ENCODE data around the gene ZNF567.
"Not testable (repeated sequence)": the region's sequence is repeated elsewhere in the genome, so short reads cannot be mapped to it uniquely, and the experiment has no call there.

Gene ZNF567

DNA sequence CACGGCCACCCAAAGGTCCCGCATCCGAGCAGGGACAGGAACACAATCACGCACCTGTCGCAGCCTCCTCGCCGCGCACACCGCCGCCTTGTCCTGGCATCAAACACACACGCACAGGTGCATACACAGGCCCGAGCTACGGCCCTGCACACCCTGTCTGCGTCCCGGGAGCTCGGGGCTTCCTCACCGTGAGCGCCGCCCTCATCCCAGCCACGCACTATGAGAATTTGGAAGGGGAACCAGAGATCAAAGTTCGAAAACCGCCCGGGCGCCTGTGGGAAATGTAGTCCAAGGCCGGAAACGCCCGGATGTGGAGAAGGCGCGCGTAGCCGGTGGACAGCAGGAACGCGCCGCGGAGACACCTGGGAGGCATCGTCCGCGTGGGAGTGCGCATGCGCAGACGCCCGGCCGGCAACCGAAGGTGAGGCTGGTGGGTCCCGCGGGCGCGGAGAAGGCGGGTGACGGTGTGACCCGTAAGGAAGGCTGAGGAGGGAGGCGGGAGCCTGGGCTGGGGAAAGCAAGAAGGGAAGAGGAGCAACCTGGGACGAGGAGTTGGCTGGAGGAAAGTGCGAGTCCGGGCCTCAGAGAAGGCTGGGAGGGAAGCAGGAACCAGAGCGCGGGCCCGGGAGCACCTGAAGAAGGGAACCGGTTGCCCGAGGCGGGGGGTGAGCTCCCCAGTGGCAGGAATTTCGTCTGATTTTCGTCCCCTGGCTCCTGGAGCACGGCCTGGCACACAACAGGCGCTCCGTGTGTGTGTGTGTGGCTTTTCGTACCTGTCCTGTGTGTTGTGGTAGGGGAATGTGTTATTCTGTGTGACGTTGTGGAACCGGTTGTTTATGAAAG lies at the start of gene ZNF567:
ZNF567 (plus strand) TSS at position 399 of the 843 bp plus-strand sequence. CDS start 7,256 bp downstream, outside the sequence.
- DNase-seq (ENCODE audit: low read depth) = peak; percentile 95

DNA sequence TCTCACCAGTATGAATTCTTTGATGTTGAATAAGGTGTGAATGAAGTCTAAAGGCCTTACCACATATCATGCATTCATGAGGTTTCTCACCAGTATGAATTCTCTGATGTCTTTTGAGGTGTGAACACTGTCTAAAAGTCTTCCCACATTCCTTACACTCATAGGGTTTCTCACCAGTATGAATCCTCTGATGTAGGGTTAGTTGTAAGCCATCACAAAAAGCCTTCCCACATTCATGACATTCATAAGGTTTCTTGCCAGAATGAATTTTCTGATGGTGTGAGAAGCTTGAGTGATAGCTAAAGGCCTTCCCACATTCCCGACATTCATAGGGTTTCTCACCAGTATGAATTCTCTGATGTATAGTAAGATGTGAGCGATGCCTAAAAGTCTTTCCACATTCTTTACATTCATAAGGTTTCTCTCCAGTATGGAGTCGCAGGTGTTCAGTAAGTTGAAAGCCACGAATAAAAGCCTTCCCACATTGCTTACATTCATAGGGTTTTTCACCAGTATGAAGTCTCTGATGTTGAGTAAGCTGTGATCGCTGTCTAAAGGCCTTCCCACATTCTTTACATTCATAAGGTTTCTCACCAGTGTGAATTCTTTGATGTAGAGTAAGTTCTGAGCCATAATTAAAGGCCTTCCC lies 48.4 kb upstream of the ZNF567 start:
- DNase-seq (ENCODE audit: low read depth) = peak; percentile 2

DNA sequence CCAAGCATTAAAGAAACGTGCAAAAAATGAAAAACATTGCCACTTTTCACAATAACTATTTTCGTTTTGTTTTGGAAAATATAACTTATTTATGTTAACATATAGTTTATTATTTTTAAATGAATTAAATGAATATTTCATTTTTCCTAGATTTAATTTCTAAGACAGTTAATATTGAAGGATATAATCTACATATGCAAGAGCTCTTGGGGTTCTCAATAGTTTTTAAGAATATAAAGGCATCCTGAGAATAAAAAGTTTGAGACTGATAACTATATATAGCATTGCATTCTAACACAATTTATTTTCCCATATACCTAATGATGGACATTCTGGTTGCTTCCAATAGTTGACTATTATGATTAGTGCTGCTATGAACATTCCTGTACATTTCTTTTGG lies 40.7 kb upstream of the ZNF567 start:
- DNase-seq (ENCODE audit: low read depth) = no peak

DNA sequence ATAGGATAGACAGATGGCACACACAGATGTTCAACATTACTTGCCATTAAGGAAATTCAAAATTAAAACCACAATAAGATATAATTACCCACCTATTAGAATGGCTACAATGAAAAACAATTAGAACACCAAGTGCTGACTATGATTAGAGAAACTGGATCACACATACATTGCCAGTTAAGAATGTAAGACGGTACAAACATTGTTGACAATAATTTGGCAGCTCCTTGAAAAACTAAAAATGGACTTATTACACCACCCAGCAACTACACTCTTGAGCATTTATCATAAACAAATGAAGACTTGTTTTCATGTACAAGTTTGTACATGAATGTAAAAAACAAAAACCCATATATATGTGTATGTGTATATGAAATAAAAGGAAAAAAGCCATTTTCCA lies 34.5 kb upstream of the ZNF567 start:
- DNase-seq (ENCODE audit: low read depth) = no peak

DNA sequence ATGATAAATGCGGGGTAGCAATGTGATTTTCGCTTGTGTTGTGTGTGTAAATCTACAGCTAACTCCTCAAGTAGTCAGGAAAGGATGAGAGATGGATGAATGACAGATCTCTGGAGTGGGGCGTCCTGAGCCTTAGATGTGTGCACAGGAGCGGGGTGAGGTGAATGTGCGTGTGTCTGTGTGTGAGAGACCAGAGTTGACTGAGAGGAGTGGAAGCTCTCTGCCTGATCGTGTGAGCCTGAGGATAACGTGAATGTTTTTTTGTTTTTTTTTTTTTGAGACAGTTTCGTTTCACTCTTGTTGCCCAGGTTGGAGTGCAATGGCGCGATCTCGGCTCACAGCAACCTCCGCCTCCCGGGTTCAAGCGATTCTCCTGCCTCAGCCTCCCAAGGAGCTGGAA lies 21.6 kb upstream of the ZNF567 start:
- DNase-seq (ENCODE audit: low read depth) = no peak

DNA sequence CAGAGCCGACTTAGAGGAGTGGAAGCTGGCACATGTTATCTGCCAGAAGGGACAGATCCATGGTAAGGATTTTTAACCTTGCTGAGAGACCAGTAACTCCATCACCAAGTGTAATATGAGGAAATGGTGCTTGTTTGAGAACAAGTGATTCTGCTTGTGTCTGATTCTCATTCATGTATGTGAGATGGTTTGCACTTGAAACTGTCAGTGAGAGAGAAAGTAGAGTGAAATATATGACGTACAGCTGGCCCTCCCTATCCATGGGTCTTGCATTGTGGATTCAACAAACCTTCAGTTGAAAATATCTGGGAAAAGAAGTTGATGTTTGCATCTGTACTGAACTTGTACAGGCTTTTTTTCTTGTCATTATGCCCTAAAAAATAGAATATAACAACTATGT lies 18.8 kb upstream of the ZNF567 start:
- DNase-seq (ENCODE audit: low read depth) = no peak

DNA sequence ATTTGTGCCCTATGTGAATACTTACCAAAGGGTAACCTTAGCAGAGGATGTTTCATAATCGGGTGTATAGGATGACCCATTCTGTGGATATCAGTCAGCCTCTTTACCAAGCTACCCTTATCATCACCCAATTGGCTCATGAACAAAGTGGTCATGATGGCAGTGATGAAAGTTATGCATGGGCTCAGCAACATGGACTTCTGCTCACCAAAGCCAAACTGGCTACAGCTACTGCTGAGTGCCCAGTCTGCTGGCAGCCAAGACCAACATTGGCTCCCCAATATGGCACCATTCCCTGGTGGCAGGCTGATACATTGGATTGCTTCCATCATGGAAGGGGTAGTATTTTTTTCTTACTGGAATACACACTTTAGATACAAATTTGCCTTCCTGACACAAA lies 15.0 kb upstream of the ZNF567 start:
- no peak for DNase-seq (ENCODE audit: low read depth)

DNA sequence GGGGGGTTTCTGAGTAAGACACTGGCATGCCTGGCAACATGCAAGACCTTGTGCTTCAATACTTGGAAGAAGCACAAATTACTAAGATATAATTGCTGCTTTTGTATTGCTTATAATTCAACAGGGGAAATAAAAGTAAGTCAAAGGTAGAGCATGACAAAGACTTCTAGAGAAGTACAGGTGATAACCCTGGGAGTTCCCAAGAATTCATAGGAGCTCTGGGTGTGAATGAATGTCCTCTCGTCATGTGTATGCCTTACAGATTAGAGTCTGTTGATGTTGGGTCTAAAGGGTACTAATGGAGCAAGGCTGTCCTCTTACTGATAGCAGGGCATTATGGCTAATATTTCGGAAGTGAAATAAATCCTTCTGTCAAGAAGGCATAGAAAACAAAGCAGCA lies 13.2 kb upstream of the ZNF567 start:
- no peak for DNase-seq (ENCODE audit: low read depth)

DNA sequence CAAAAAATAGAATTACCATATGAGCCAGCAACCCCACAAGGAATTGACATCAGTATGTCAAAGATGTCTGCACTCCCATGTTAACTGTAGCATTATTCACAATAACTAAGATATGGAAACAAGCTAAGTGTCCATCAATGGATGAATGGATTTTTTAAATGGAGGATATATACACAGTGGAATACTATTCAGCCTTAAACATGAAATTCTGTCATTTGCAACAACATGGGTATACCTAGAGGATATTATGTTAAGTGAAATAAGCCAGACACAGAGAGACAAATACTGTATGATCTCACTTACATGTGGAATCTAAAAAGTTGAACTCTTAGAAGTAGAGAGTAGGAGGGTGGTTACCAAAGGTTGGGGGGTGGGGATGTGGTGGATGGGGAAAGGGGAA lies 8.0 kb upstream of the ZNF567 start:
- no peak for DNase-seq (ENCODE audit: low read depth)

DNA sequence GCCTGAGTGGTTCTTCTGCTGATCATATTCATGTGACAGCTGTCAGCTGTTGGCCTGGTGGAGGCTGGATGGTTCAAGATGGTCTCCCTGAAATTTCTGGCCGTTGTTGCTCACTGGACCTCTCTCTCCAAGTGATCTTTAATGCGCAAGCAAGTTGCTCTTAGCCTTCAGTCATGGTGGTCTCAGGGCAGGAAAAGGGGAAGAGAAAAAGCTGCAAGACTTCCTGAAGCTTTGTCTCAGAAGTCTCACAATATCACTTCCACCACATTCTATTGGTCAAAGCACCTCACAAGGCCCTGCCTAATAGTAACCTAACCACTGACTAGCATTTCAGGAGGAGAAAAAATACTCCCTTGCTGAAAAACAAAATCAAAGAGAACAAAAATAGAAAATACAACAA lies 1.6 kb upstream of the ZNF567 start:
- no peak for DNase-seq (ENCODE audit: low read depth)

DNA sequence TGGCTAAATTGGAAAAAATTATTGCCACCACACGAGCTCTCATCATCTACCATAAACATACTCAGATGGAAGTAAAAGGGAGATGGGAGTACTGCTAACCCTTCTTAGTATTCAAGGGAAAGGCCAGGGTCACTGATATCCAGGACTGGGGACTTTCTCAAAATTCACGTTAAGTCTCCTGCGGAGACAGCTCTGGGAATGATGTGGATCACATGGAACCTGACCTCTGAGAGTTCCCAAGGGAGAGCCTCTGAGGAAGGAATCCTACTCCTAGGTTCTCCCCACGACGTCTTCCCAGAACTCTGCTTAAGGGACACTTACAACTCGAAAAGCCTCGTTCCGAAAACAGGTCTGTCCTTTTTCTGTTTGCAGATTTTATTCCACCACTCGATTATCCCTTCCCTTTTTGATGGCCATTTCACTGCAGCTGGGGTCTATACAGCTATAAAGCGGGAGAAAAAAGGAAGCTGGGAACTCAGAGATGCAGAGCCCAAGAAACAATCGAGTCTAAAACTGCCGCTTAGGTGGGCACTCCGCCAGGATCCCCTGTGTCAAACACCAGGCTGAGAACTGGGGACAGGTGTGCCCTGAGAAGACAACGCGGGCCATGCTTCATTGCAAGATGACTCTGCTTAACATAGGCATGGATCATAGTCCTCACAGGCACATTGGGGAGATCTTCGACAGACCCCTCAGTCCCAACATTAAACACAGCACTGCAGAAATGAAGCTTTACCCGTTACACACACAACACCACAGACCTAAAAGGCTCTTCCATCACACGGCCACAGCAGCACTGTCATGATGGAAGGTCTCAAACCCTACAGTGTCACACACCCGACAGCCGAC lies 823 bp upstream of the ZNF567 start:
- peak; percentile 3 for DNase-seq (ENCODE audit: low read depth)

DNA sequence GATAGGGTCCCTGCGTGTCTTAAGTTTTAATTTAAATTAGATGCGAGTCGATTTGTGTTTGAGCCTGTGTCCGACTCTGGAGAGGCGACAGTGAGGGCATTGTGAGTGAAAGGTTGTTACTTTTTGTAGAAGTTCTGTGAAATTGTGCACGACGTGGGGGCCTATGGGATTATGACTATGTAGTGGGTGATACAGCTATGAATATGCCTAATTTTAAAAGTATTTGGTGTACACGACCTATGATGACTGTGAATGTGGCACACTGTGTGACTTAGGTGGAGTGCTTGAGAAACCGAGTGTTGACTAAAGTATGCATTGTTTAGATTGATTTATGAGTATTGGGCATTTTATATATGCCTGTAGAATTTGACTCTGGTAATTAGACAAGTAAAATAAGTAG lies 646 bp downstream of the ZNF567 start:
- DNase-seq (ENCODE audit: low read depth) = no peak

DNA sequence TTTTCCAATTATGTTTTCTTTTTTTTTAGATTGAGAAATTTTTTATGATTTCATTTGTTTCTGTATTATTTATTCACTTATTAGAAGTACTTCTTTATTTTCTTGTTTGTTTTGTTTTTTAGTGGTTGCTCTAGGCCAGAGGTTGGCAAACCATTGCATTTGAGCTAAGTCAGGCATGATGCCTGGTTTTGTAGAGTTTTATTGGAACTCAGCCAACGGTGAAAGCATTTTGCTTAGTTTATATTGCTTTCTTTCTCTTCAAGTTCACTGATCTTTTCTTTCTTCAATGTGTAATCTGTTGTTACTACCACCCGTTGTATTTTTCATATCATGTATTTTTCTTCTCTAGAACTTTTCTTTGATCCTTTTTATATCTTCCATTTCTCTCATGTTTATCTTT lies 19.7 kb downstream of the ZNF567 start:
- DNase-seq (ENCODE audit: low read depth) = no peak

DNA sequence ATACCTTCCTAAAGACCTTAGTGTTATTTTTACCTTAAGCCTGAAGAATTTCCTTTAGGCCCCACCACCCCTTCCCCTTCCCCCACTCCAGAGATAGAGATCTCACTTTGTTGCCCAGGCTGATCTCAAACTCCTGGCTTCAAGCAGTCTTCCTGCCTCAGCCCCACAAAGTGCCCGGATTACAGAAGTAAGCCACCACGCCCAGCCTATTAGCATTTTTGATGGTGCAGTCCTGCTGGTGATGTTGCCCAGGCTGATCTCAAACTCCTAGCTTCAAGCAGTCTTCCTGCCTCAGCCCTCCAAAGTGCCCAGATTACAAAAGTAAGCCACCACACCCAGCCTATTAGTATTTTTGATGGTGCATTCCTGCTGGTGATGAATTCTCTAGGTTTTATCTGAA lies 22.0 kb downstream of the ZNF567 start:
- no peak for DNase-seq (ENCODE audit: low read depth)

DNA sequence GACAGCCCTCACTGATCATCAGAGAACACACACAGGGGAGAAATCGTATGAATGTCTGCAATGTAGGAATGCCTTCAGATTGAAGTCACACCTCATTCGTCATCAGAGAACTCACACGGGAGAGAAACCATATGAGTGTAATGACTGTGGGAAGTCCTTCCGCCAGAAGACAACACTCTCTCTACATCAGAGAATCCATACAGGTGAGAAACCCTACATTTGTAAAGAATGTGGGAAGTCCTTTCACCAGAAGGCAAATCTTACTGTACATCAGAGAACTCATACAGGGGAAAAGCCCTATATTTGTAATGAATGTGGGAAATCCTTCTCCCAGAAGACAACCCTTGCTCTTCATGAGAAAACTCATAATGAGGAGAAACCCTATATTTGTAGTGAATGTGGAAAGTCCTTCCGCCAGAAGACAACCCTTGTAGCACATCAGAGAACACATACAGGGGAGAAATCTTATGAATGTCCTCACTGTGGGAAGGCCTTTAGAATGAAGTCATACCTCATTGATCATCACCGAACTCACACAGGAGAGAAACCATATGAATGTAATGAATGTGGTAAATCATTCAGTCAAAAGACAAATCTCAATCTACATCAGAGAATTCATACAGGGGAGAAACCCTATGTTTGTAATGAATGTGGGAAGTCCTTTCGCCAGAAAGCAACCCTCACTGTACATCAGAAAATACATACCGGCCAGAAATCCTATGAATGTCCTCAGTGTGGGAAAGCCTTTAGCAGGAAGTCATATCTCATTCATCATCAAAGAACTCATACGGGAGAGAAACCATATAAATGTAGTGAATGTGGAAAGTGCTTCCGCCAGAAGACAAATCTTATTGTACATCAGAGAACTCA lies 32.5 kb downstream of the ZNF567 start:
- peak; percentile 6 for DNase-seq (ENCODE audit: low read depth)

DNA sequence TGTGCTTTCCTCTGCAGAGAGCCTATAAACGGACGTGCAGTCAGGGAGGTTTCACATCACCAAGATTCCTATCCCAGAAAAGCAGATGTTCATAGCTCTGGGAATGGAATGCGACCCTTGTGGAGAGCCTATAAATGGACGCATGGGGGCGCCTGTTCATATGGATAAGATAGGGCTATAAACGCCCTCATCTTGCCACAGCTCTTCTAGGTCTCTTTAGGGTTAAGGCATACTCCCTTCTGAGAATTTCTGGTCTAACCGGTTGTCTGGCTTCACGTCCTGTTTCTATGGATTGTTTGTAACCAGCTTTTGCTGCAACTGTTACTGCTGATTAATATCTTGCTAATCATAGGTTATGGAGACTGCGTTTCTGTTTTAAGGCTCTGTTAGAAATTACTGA lies 48.8 kb downstream of the ZNF567 start:
- DNase-seq (ENCODE audit: low read depth) = not testable (repeated sequence)

DNA sequence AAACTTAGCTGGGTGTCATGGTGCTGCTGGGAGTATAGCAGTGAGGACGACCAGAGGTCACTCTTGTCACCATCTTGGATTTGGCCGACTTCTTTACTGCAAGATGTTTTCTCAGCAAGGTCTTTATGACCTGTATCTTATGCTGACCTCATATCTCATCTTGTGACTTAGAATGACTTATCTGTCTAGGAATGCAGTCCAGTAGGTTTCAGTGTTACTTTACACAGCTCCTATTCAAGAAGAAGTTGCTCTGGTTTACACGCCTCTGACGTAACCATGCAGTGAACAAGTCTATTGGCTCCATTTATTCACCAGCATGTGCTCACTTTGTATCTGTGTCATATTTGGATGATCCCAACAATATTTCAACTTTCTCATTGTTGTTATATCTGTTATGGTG lies 58.5 kb downstream of the ZNF567 start:
- DNase-seq (ENCODE audit: low read depth) = no peak

DNA sequence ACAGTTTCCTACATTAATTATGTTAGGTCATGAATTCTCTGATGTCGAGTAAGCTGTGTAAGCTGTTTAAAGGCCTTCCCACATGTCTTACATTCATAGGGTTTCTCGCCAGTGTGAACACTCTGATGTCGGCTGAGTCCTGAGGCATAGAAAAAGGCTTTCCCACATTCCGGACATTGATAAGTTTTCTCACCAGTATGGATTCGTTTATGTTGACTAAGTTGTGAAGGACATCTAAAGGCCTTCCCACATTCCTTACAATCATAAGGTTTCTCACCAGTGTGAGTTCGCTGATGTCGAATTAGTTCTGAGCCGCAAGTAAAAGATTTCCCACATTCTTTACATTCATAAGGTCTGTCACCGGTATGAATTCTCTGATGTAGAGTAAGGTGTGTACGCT lies 60.3 kb downstream of the ZNF567 start:
- no peak for DNase-seq (ENCODE audit: low read depth)

DNA sequence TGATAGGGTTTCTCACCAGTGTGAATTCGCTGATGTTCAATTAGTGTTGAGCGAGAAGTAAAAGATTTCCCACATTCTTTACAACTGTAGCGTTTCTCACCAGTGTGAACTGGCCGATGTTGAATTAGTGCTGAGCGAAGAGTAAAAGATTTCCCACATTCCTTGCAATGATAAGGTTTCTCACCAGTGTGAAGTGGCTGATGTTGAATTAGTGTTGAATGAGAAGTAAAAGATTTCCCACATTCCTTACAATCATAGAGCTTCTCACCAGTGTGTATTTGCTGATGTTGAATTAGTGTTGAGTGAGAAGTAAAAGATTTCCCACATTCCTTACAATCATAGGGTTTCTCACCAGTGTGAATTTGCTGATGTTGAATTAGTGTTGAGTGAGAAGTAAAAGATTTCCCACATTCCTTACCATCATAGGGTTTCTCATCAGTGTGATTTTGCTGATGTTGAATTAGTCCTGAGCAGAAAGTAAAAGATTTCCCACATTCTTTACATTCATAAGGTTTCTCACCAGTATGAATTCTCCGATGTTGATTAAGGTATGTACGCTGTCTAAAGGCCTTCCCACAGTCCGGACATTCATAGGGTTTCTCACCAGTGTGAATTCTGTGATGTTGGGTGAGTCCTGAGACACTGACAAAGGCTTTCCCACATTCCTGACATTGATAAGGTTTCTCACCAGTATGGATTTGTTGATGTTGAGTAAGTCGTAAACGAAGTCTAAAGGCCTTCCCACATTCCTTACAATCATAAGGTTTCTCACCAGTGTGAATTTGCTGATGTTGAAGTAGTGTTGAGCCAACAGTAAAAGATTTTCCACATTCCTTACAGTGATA lies 61.2 kb downstream of the ZNF567 start:
- DNase-seq (ENCODE audit: low read depth) = no peak

DNA sequence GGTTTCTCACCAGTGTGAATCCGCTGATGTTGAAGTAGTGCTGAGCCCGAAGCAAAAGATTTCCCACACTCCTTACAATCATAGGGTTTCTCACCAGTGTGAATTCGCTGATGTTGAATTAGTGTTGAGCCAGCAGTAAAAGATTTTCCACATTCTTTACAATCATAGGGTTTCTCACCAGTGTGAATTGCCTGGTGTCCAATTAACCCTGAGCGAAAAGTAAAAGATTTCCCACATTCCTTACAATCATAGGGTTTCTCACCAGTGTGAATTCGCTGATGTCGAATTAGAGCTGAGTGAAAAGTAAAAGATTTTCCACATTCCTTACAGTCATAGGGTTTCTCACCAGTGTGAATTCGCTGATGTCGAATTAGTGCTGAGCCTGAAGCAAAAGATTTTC lies 62.2 kb downstream of the ZNF567 start:
- not testable (repeated sequence) for DNase-seq (ENCODE audit: low read depth)

All from EH (cell line).